Smooth muscle cell (in vitro differentiated cells): Measurements from ENCODE around the gene HK1. TPM values are rescaled to one million over a fixed set of nuclear protein-coding genes. Genes with fewer than 3 reads are reported as not detected.

Experiments used
- DNase-seq: peaks from one replicate; lab custom pipeline; 2025; ENCODE audit not compliant: unreplicated experiment; lab: John Stamatoyannopoulos, UW
- H2AFZ ChIP-seq: fragments of 200-600 bp; sonication (generic); 2 replicates; pipeline ENCODE4 v1.6.0; 2016; ENCODE audit warnings: antibody characterized with exemption, low read depth, mild to moderate bottlenecking
- H3F3A ChIP-seq: fragments of 200-600 bp; sonication (generic); 2 replicates; pipeline ENCODE4 v1.6.0; 2017; ENCODE audit warnings: antibody characterized with exemption, low read depth
- H3K27ac ChIP-seq: fragments of 200-600 bp; sonication (generic); 2 replicates; pipeline ENCODE4 v1.5.1; 2016; ENCODE audit warnings: low read depth, mild to moderate bottlenecking
- H3K27me3 ChIP-seq: fragments of 200-600 bp; sonication (generic); 2 replicates; pipeline ENCODE4 v1.6.1; 2016; ENCODE audit warnings: low read depth, mild to moderate bottlenecking
- H3K36me3 ChIP-seq: fragments of 200-600 bp; sonication (generic); 2 replicates; pipeline ENCODE4 v1.5.1; 2016; ENCODE audit warnings: low read depth
- H3K4me1 ChIP-seq: fragments of 200-600 bp; sonication (generic); 2 replicates; pipeline ENCODE4 v1.5.1; 2016; ENCODE audit warnings: low read depth
- H3K4me2 ChIP-seq: fragments of 200-600 bp; sonication (generic); 2 replicates; pipeline ENCODE4 v1.6.0; 2016; ENCODE audit warnings: mild to moderate bottlenecking
- H3K4me3 ChIP-seq: fragments of 200-600 bp; sonication (generic); 2 replicates; pipeline ENCODE4 v1.5.1; 2016; ENCODE audit warnings: mild to moderate bottlenecking
- H3K79me2 ChIP-seq: fragments of 200-600 bp; sonication (generic); 2 replicates; pipeline ENCODE4 v1.6.0; 2016; ENCODE audit warnings: low read depth, mild to moderate bottlenecking
- H3K9ac ChIP-seq: fragments of 200-600 bp; sonication (generic); 2 replicates; pipeline ENCODE4 v1.6.0; 2016; ENCODE audit warnings: low read depth
- H3K9me3 ChIP-seq: fragments of 200-600 bp; sonication (generic); replicated peaks from 2 replicates; pipeline ENCODE4 v1.5.1; 2016; ENCODE audit warnings: low read depth
- H4K20me1 ChIP-seq: fragments of 200-600 bp; sonication (generic); 2 replicates; pipeline ENCODE4 v1.6.0; 2016; ENCODE audit warnings: low read depth
- WGBS: methylation state at CpG from one replicate; pipeline ENCODE4 v1.1.7; 2016; ENCODE audit warnings: low lambda C conversion rate; 5-methylcytosine and 5-hydroxymethylcytosine counted together
- polyA plus RNA-seq: library from polyadenylated mRNA; unstranded; fragments of >200 nt; fragmentation: Nextera tagmentation; extraction: Ambion mirVana; gene quantifications from 2 replicates; pipeline ENCODE4 v1.2.1, GENCODE V29; 2016
- total RNA-seq: library from RNA; depleted of rRNA; stranded (reverse); fragments of >200 nt; gene quantifications from 2 replicates; pipeline ENCODE4 v1.2.3, GENCODE V29; 2014
- TF ChIP-seq, protein P1 (sequence below): fragments of 200-600 bp; sonication (generic); IDR thresholded peaks from 2 replicates; pipeline ENCODE4 v1.5.1; 2017; ENCODE audit warnings: borderline replicate concordance, mild to moderate bottlenecking, antibody characterized with exemption; ENCODE audit not compliant: insufficient read depth, poor library complexity, severe bottlenecking

Gene HK1
- total and polyA plus RNA-seq, 2 experiments from 2014 or later: 62.7 to 123 TPM

DNA sequence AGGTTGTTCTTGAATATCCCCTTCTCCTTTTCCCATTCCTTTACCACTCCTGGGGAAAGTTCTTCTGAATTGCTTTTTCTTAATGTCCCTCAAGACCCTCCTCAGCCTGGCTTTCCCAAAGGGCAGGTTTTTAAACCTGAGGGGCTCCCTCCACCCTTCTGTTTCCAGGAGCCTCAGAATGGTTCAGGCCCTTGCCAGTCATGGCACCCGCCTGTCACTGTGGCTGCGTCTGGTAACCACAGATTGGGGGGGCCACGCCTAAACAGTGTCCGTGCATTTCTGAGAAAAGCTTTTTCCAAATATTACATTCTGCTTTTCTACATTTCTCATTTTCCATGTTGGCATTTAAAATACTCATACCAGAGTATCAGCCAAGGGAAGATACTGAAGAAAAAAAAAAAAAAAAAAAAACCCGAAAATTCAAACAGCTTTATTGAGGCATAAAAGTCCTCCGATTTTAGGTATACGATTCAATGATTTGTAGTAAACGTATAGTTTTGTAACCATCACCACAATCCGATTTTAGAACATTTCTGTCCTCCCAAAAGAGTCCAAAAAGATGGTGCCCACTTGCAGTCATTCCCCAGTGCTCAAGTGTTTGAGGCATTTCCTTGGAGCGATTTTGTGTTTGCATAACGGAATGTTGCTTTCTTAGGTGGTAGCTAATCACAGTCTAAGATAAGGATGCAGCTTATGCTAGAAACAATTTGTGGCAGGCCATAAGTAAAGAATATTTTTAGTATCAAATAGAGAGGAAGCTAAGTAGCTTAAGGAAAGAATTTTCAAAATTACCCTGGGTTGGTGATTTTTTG is 36.0 kb upstream of the HK1 start:
- TF ChIP-seq, protein P1, sequence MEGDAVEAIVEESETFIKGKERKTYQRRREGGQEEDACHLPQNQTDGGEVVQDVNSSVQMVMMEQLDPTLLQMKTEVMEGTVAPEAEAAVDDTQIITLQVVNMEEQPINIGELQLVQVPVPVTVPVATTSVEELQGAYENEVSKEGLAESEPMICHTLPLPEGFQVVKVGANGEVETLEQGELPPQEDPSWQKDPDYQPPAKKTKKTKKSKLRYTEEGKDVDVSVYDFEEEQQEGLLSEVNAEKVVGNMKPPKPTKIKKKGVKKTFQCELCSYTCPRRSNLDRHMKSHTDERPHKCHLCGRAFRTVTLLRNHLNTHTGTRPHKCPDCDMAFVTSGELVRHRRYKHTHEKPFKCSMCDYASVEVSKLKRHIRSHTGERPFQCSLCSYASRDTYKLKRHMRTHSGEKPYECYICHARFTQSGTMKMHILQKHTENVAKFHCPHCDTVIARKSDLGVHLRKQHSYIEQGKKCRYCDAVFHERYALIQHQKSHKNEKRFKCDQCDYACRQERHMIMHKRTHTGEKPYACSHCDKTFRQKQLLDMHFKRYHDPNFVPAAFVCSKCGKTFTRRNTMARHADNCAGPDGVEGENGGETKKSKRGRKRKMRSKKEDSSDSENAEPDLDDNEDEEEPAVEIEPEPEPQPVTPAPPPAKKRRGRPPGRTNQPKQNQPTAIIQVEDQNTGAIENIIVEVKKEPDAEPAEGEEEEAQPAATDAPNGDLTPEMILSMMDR: no peak
- no peak overlapping the region for H3K4me3 ChIP-seq
- no peak overlapping the region for H2AFZ ChIP-seq
- H3K9ac ChIP-seq: no peak overlapping the region
- DNase-seq: no peak
- no peaks in the 10 kb centered on the region for H3K9me3 ChIP-seq
- H3K27me3 ChIP-seq: no peaks in the 10 kb centered on the region
- no peaks in the 10 kb centered on the region for H3K4me1 ChIP-seq
- H3K4me2 ChIP-seq: no peak overlapping the region
- H4K20me1 ChIP-seq: no peaks in the 10 kb centered on the region
- no peak overlapping the region for H3K27ac ChIP-seq
- WGBS: 89% methylated on average over 11 of the region's 11 CpGs
- no peaks in the 10 kb centered on the region for H3F3A ChIP-seq
- no peaks in the 10 kb centered on the region for H3K36me3 ChIP-seq
- no peaks in the 10 kb centered on the region for H3K79me2 ChIP-seq

DNA sequence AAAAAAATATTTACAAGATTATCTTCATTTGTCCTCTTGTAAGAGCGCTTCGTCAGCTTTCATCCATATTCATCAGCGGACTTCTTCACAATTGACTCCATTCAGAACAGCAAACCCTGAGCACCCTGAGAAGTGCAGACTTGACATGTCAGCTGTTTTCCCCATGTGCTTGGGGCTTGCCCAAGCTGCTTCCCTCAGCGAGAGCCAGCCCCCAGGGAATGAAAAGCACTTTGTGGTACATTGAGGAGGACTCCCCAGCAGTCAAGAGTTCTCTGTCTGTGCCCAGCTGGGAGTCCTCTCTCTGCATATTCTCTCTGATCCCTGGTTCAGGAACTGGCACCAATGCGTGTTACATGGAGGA is 35.5 kb upstream of the HK1 start:
- 92% methylated on average over 5 of the region's 5 CpGs for WGBS
- TF ChIP-seq, protein P1: no peak
- no peak overlapping the region for H3K4me3 ChIP-seq
- no peak overlapping the region for H2AFZ ChIP-seq
- H3K36me3 ChIP-seq: no peaks in the 10 kb centered on the region
- H3K27me3 ChIP-seq: no peaks in the 10 kb centered on the region
- H3K9me3 ChIP-seq: no peaks in the 10 kb centered on the region
- H3K27ac ChIP-seq: no peak overlapping the region
- H3F3A ChIP-seq: no peaks in the 10 kb centered on the region
- H3K4me1 ChIP-seq: no peaks in the 10 kb centered on the region
- H4K20me1 ChIP-seq: no peaks in the 10 kb centered on the region
- no peak for DNase-seq
- no peak overlapping the region for H3K4me2 ChIP-seq
- H3K79me2 ChIP-seq: no peaks in the 10 kb centered on the region
- no peak overlapping the region for H3K9ac ChIP-seq

DNA sequence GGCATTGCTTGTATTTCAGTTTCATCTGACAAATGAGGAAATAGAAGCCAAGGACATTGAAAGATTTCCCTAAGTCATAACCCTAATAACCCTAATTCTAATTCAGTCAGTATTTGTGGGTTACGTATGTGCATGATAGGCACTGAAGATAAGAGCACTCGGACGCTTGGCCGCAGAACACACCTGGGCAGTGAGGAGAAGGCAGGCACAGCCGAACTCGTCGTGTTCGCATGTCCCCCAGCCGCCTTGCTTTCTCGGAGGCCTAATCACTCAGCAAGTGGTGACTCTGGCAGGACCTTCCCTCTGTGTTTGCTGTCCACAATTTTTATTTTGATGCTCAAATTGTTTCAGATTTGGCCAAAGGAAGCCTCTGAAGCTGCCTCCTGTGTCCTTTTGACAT is 34.5 kb upstream of the HK1 start:
- no peaks in the 10 kb centered on the region for H3K36me3 ChIP-seq
- no peaks in the 10 kb centered on the region for H3K4me1 ChIP-seq
- no peak overlapping the region for H3K4me2 ChIP-seq
- no peak for DNase-seq
- TF ChIP-seq, protein P1: no peak
- H3K9ac ChIP-seq: no peak overlapping the region
- H3K9me3 ChIP-seq: no peaks in the 10 kb centered on the region
- no peaks in the 10 kb centered on the region for H4K20me1 ChIP-seq
- no peak overlapping the region for H3K27ac ChIP-seq
- no peaks in the 10 kb centered on the region for H3K27me3 ChIP-seq
- no peaks in the 10 kb centered on the region for H3K79me2 ChIP-seq
- H2AFZ ChIP-seq: no peak overlapping the region
- no peaks in the 10 kb centered on the region for H3F3A ChIP-seq
- H3K4me3 ChIP-seq: no peak overlapping the region
- whole genome bisulfite sequencing: 91% methylated on average over 10 of the region's 10 CpGs

DNA sequence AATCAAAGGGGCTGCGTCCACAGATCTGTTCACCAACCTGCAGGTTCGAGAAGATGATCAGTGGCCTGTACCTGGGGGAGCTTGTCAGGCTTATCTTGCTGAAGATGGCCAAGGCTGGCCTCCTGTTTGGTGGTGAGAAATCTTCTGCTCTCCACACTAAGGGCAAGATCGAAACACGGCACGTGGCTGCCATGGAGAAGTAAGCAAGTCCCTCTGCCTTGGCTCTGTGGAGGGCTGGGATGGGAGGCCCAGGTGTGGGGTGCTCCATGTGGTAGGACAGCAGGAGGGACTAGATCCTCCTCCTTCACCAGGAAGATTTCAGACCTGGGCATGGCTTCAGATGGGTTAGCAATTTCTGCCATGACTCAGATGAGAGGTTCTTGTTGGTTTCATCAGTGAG is 32.3 kb upstream of the HK1 start:
- no peak overlapping the region for H2AFZ ChIP-seq
- WGBS: 95% methylated on average over 5 of the region's 5 CpGs
- H3K4me1 ChIP-seq: no peaks in the 10 kb centered on the region
- TF ChIP-seq, protein P1: no peak
- no peak overlapping the region for H3K9ac ChIP-seq
- no peaks in the 10 kb centered on the region for H3K79me2 ChIP-seq
- no peaks in the 10 kb centered on the region for H3K9me3 ChIP-seq
- no peaks in the 10 kb centered on the region for H4K20me1 ChIP-seq
- H3K4me2 ChIP-seq: no peak overlapping the region
- no peak overlapping the region for H3K4me3 ChIP-seq
- H3F3A ChIP-seq: no peaks in the 10 kb centered on the region
- H3K27me3 ChIP-seq: no peaks in the 10 kb centered on the region
- H3K27ac ChIP-seq: no peak overlapping the region
- DNase-seq: no peak
- H3K36me3 ChIP-seq: no peaks in the 10 kb centered on the region
